ENCODE measurements around the gene ADCY2.

The ADCY2 gene

DNA sequence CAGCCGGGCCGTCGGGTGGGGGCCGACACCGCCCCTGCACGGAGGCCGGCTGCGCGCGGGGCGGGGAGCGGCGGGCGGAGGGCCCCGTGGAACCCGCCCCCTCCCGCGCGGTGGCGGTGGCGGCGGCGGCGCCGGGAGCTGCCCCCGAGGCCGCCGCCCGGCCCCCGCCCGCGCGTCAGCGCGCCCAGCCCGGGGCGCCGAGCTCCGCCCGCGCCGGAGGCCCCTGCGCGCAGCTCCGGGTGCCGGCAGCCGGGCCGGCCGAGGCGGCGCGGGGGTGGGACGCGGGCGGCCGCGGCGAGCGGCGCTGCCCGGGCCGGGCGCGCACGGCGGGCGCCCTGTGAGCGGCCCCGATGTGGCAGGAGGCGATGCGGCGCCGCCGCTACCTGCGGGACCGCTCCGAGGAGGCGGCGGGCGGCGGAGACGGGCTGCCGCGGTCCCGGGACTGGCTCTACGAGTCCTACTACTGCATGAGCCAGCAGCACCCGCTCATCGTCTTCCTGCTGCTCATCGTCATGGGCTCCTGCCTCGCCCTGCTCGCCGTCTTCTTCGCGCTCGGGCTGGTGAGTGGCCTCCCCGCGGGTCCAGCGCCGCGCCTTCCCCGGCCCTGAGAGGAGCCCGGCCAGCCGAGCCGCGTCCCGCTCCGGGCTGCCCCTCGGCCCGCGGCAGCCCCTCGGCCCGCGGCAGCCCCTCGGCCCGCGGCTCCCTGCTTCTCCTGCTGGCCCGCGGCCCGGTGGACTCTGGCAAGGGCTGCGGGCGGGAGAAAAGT lies at the start of gene ADCY2:
ADCY2 (plus strand) TSS at position 192 of the 766 bp plus-strand sequence; CDS start at position 351, 159 bp downstream.
- DNase-seq (ENCODE audit: low spot score): no peak

GRCh38 chr5:7347377-7347776 lies 48.6 kb upstream of the ADCY2 start:
- no peak for DNase-seq (ENCODE audit: low spot score)

- DNase-seq (ENCODE audit: low spot score): no peak
Observed at GRCh38 chr5:7348168-7348854, 47.6 kb upstream of the ADCY2 start.

DNA sequence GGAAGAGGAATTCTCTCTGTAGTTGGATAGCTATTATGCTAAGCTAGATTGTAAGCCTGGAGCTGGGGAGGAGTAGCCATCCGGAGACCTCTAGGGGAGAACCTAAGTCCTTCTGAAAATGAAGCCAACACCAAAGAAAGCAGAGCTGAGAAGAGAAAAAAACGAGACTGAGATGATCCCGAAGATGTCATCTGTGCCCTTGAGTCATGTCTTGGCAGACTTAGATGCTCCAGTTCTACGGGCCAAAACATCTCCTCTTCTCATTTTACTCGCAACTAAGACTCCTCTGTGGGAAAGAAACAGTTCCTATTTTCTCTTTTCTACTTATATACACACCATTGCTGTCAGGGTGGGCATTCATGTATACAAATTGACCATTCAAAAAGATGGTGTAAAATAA lies 34.3 kb upstream of the ADCY2 start:
- DNase-seq (ENCODE audit: low spot score): no peak

- no peak for DNase-seq (ENCODE audit: low spot score)
Observed at GRCh38 chr5:7363067-7363677, 32.8 kb upstream of the ADCY2 start.

- DNase-seq (ENCODE audit: low spot score): no peak
Observed at GRCh38 chr5:7364226-7364875, 31.6 kb upstream of the ADCY2 start.

GRCh38 chr5:7367780-7368179 lies 28.2 kb upstream of the ADCY2 start:
- DNase-seq (ENCODE audit: low spot score): no peak

- no peak for DNase-seq (ENCODE audit: low spot score)
Observed at GRCh38 chr5:7372399-7372798, 23.5 kb upstream of the ADCY2 start.

DNA sequence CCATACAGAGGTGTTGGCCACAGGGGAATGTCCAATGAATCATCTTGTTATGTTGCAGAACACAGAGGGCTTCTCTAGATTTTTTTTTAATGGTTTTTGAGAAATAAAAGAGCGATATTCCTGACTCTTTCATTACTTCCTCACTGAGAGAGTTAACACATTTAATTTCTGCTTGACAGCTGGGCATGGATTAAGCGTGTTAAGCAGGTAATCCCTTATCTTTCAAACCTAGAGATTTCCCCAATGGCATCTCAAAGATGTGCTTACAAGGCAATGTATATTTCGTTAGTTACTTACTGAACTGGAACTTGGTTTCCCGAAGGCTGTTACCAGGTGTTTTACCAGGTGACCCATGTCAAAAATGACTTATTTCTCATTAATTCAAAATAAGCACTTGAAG lies 21.8 kb upstream of the ADCY2 start:
- no peak for DNase-seq (ENCODE audit: low spot score)

- DNase-seq (ENCODE audit: low spot score): no peak
Observed at GRCh38 chr5:7375457-7375856, 20.5 kb upstream of the ADCY2 start.

DNA sequence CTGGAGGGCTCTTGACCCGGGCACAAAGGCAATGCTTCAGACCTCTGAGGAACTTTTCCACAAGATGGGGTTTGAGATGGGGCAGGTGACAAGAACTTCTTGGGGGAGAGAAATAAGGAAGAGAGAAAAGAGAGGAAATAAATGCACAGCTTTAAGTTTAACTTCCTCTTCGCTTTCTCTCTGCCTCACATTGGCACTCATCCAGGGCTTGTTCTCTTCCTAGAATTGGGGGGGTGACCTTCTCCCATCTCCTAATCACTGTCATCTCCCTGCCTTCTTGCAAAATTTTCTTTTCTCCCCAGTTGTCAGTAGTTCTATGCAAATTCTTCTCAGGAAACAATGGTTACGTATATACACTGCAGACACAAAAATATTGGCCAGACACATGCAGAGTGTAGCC lies 19.1 kb upstream of the ADCY2 start:
- DNase-seq (ENCODE audit: low spot score): no peak

DNA sequence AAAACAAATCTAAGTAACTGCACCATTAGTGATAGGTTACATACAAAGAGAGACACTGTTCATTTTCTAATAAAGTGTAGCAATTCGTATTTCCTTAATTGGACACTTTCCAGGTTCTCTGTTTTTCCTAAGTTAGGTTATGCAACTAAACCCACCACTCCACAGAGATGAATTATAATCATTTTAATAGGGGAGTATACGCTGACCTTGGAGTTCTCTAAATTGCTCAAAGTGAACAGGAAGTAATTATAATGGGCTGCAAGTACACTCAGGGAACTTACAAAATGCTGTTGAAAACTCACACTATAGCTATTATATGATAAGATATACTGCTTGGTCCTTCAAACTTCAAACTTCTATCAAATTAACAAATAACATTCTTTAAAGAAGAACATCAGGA lies 18.2 kb upstream of the ADCY2 start:
- no peak for DNase-seq (ENCODE audit: low spot score)

GRCh38 chr5:7382588-7382987 lies 13.3 kb upstream of the ADCY2 start:
- DNase-seq (ENCODE audit: low spot score): no peak

- no peak for DNase-seq (ENCODE audit: low spot score)
Observed at GRCh38 chr5:7385681-7386080, 10.3 kb upstream of the ADCY2 start.

DNA sequence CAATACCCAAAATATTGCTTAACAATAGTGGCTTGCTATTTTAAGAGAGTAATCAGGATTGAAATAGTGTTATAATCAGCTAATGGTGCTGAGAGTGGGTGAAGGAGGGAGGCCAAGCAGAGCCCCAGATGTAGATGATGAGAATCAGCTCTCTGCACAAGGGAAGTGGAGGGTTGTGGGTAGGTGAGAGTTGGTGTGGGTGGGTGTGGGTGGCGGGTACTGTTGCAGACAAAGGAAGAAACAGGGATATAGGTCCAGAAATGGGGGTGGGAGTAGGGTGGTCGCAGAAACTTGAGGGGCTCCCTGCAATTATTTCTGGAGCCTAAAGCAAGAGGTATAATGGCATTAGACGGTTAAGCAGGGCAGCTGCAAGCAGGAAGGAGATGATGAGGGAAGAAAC lies 7.4 kb upstream of the ADCY2 start:
- DNase-seq (ENCODE audit: low spot score): no peak

GRCh38 chr5:7391215-7391614 lies 4.7 kb upstream of the ADCY2 start:
- DNase-seq (ENCODE audit: low spot score): no peak

- peak; percentile 17 for DNase-seq (ENCODE audit: low spot score)
Observed at GRCh38 chr5:7391814-7392692, 3.9 kb upstream of the ADCY2 start.

DNA sequence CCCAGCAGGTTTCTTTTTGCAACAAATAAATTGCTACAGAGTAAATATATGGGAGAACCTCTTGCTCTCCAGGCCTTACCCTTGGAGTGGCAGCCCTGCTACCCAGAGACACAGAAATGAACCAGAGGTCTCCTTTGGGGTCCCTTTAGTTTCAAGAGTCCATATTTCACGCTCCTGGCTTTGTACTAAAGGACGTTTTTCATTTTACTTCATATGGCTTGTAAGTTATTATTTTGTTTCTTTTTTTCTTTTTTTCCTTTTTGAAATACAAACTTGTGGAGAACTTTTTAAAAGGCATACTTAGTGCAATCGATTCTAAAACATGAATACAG lies 3.3 kb upstream of the ADCY2 start:
- no peak for DNase-seq (ENCODE audit: low spot score)

- no peak for DNase-seq (ENCODE audit: low spot score)
Observed at GRCh38 chr5:7393921-7394799, 1.8 kb upstream of the ADCY2 start.

DNA sequence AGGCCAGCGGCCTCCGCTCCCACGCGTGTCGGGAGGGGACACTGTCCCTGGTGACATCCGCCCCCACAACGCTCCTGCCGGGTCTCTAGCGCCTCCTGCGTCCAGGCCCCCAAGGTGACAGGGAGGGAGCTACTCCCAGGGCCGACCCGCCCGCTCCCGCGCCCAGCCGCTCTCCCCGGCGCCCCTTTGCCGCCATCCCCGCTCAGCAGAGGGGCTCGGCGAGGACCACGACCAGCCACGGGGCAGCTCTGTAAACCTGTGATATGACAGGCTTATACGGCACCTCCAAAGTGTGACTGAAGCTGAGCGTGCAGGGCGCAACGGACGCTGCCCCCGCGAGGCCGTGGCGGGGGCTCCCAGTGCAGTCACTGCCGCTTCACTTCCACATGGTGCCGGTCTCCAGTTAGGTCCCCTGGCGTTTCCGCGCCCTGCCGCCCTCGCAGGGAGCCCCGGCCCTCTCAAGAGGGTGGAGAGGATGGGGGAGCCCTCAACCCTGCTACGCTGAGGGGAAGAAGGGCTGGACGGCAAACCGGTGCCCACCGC lies 978 bp upstream of the ADCY2 start:
- DNase-seq (ENCODE audit: low spot score): no peak

All from kidney capillary endothelial cell (primary cell).